Stomach (tissue), 9 donors: ENCODE data around the gene ME3. TPM values are rescaled to one million over a fixed set of nuclear protein-coding genes. Genes with fewer than 3 reads are reported as not detected.

Experiments
- DNase-seq, 2 donors: peaks; one replicate each; pipeline versions ENCODE4 v3.0.0 to v3.0.0-alpha.2; 2013 to 2019
- H3K27ac ChIP-seq, 5 donors: fragments of 200-600 bp in 4 of 5; sonication (generic) in 4 of 5; one replicate each; pipeline ENCODE4 v1.5.1; 2013 to 2019; ENCODE audit warnings: mild to moderate bottlenecking in 1 of 5, moderate library complexity in 1 of 5
- H3K27me3 ChIP-seq, 3 donors: fragments of 200-600 bp; sonication (generic); one replicate each; pipeline ENCODE4 v1.5.1; 2017 to 2019; ENCODE audit warnings: mixed run types in 1 of 3
- H3K36me3 ChIP-seq, 4 donors: fragments of 200-600 bp; sonication (generic); 1 replicate in 3 of 4; 2 replicates in 1 of 4; pipeline ENCODE4 v1.5.1; 2016 to 2019
- H3K4me1 ChIP-seq, 4 donors: fragments of 200-600 bp; sonication (generic); one replicate each; pipeline ENCODE4 v1.5.1; 2016 to 2019
- H3K4me3 ChIP-seq, 4 donors: fragments of 200-600 bp; sonication (generic) in 3 of 4; one replicate each; pipeline ENCODE4 v1.5.1; 2016 to 2019; ENCODE audit warnings: mild to moderate bottlenecking in 1 of 4
- H3K9me3 ChIP-seq, 4 donors: fragments of 200-600 bp; sonication (generic); one replicate each; pipeline ENCODE4 v1.5.1; 2016 to 2019
- CTCF ChIP-seq, 7 experiments: fragments of 450-650 bp in 4 of 7; fragments of 200-600 bp in 3 of 7; sonication (generic) in 3 of 7; IDR thresholded peaks; one replicate each; pipeline ENCODE4 v1.5.1; 2016 to 2019; ENCODE audit warnings: antibody characterized with exemption in 7 of 7, control low read depth in 2 of 7, mild to moderate bottlenecking in 1 of 7
- EP300 ChIP-seq: sonication (generic); formaldehyde crosslinking; IDR thresholded peaks from one replicate; pipeline ENCODE4 v1.6.1; 2017; ENCODE audit warnings: antibody characterized with exemption
- POLR2A ChIP-seq, 4 donors: fragments of 450-650 bp; IDR thresholded peaks; one replicate each; pipeline ENCODE4 v1.6.1; 2016; ENCODE audit warnings: antibody characterized with exemption in 4 of 4, control low read depth in 2 of 4, mild to moderate bottlenecking in 1 of 4, moderate library complexity in 1 of 4
- POLR2AphosphoS5 ChIP-seq, 3 donors: sonication (generic); formaldehyde crosslinking; IDR thresholded peaks; one replicate each; pipeline ENCODE4 v1.6.1; 2016; ENCODE audit warnings: antibody characterized with exemption in 3 of 3
- WGBS, 5 donors: extraction: QIAGEN DNeasy Blood & Tissue Kit in 3 of 5; methylation state at CpG; one replicate each; pipeline versions ENCODE4 v1.1.5 to v1.1.7; 2013 to 2018; 5-methylcytosine and 5-hydroxymethylcytosine counted together
- intact Hi-C: fragments of 100-400 bp; cut with DNase I; formaldehyde crosslinking; loops from one replicate; pipeline ENCODE4 v1.15.1; 2023; ENCODE audit warnings: low total_unique reads
- polyA plus RNA-seq, 3 donors: library from polyadenylated mRNA; stranded (reverse); fragments of 200-250 nt; gene quantifications; one replicate each; pipeline ENCODE4 v1.2.3, GENCODE V29; 2013
- total RNA-seq, 5 donors: library from RNA; depleted of rRNA; stranded (reverse); fragments of >200 nt; gene quantifications; one replicate each; pipeline versions ENCODE4 v1.1.0 to v1.2.3, GENCODE V29; 2014 to 2016
- donor health status: healthy with polysubstance abuse.
- donor health status: Bipolar disorder and iron deficiency.
- donor health status: healthy.

ME3 gene
- total and polyA plus RNA-seq, 8 donors: 11.2 to 82.1 (median 51.1) TPM

GRCh38 chr11:86625544-86625943 is 46.9 kb downstream of the ME3 start:
- peaks cover 0 to 29% (median 16%) of the 10 kb centered on the region in 4 donors for H3K4me1 ChIP-seq
- no peak overlapping the region for H3K27ac ChIP-seq
- intact Hi-C loops: no loop called here
- no peak for TF ChIP-seq EP300
- no peak for TF ChIP-seq POLR2A (IDR thresholded peaks at IDR 0.05)
- no peak for TF ChIP-seq CTCF (IDR thresholded peaks at IDR 0.05)
- TF ChIP-seq POLR2AphosphoS5 (IDR thresholded peaks at IDR 0.05): no peak
- H3K36me3 ChIP-seq: no peaks in the 10 kb centered on the region
- H3K27me3 ChIP-seq: no peaks in the 10 kb centered on the region
- H3K4me3 ChIP-seq: no peak overlapping the region
- no peak for DNase-seq
- WGBS, 5 donors: 77 to 93% (median 90%) methylated on average over 2 of the region's 2 CpGs
- no peaks in the 10 kb centered on the region for H3K9me3 ChIP-seq

GRCh38 chr11:86624366-86624765 is 48.0 kb downstream of the ME3 start:
- Histone ChIP-seq H3K9me3 (no peaks in the 10 kb centered on the region), H3K27ac (peak overlapping the region in 1 of 5 donors; percentile 2), H3K36me3 (no peaks in the 10 kb centered on the region), H3K27me3 (no peaks in the 10 kb centered on the region), H3K4me1 (peaks cover 0 to 30% (median 9%) of the 10 kb centered on the region in 4 donors), H3K4me3 (no peak overlapping the region)
- TF ChIP-seq EP300: no peak
- TF ChIP-seq POLR2A (IDR thresholded peaks at IDR 0.05): no peak
- TF ChIP-seq CTCF (IDR thresholded peaks at IDR 0.05): no peak
- no peak for TF ChIP-seq POLR2AphosphoS5 (IDR thresholded peaks at IDR 0.05)
- DNase-seq: no peak
- 44 to 85% (median 48%) methylated on average over 3 of the region's 3 CpGs for WGBS, 5 donors
- intact Hi-C loops: no loop called here

- no peak overlapping the region for H3K4me3 ChIP-seq
- DNase-seq: no peak
- peaks cover 0 to 23% (median 5%) of the 10 kb centered on the region in 4 donors for H3K4me1 ChIP-seq
- no peaks in the 10 kb centered on the region for H3K9me3 ChIP-seq
- H3K27me3 ChIP-seq: no peaks in the 10 kb centered on the region
- 88 to 98% (median 92%) methylated on average over 4 of the region's 4 CpGs for WGBS, 5 donors
- H3K27ac ChIP-seq: no peak overlapping the region
- intact Hi-C loops: no loop called here
- H3K36me3 ChIP-seq: no peaks in the 10 kb centered on the region
- TF ChIP-seq POLR2AphosphoS5 (IDR thresholded peaks at IDR 0.05) (no peak), CTCF (IDR thresholded peaks at IDR 0.05) (no peak), POLR2A (IDR thresholded peaks at IDR 0.05) (no peak), EP300 (no peak)
These were observed 48.7 kb downstream of the ME3 start for GRCh38 chr11:86623736-86624135.

GRCh38 chr11:86623041-86623621 is 49.3 kb downstream of the ME3 start:
- no peak for TF ChIP-seq POLR2AphosphoS5 (IDR thresholded peaks at IDR 0.05)
- TF ChIP-seq EP300: no peak
- no peak for TF ChIP-seq CTCF (IDR thresholded peaks at IDR 0.05)
- Histone ChIP-seq H3K27me3 (no peaks in the 10 kb centered on the region), H3K4me3 (no peak overlapping the region), H3K27ac (no peak overlapping the region), H3K4me1 (peaks cover 0 to 17% (median 2%) of the 10 kb centered on the region in 4 donors), H3K9me3 (no peaks in the 10 kb centered on the region), H3K36me3 (no peaks in the 10 kb centered on the region)
- DNase-seq: no peak
- WGBS, 5 donors: 71 to 94% (median 75%) methylated on average over 4 of the region's 4 CpGs
- intact Hi-C loops: no loop called here
